Measurements from ENCODE around the gene CDK6. TPM values are rescaled to one million over a fixed set of nuclear protein-coding genes. Genes with fewer than 3 reads are reported as not detected.
"Not testable (repeated sequence)": the region's sequence is repeated elsewhere in the genome, so short reads cannot be mapped to it uniquely, and the experiment has no call there.

Gene CDK6
- total RNA-seq, 1 experiment from 2014 or later, result 10.5 TPM

DNA sequence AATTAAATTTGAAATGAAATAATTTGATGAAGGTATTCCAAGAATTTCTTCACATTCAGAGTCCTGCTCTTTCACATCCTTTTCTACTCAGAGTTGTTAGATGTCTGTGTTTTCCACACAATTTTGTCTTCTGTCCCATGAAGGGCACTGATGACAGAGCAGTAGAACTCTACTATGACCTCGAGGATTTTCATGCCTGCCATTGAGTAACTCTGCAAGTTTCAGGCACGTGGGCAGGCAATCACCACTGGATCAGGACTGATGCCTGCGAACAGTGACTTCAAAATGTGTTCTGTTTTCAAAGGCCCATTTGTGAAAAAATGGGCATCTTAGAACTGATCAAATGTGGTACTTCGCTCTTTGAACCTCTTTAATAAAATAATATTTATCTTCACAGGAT, 91.1 kb downstream of the CDK6 start:
- Histone ChIP-seq H3K4me1 (ENCODE audit: insufficient read depth, low read length, poor library complexity, severe bottlenecking) (no peaks in the 10 kb centered on the region), H3K27me3 (replicated peaks; ENCODE audit: insufficient read depth, low read depth, low read length, poor library complexity) (no peaks in the 10 kb centered on the region), H3K27ac (ENCODE audit: low read depth, low read length, poor library complexity, severe bottlenecking) (no peak overlapping the region), H3K36me3 (ENCODE audit: insufficient read depth, low read length, poor library complexity, severe bottlenecking) (no peaks in the 10 kb centered on the region), H3K4me3 (ENCODE audit: low read depth, low read length, poor library complexity, severe bottlenecking) (no peak overlapping the region), H3K9me3 (ENCODE audit: low read depth, low read length, poor library complexity, severe bottlenecking) (no peaks in the 10 kb centered on the region)
- POLR2A ChIA-PET (ENCODE audit: low non-redundant PET), result no interaction called here
- DNase-seq (ENCODE audit: low spot score), result no peak
- BruUV-seq (replicated peaks), result no TSS peak
- TF ChIP-seq CTCF (conservative IDR thresholded peaks at IDR 0.05; ENCODE audit: low read depth, low read length) (no peak), EZH2 (IDR thresholded peaks at IDR 0.05; ENCODE audit: borderline replicate concordance, low read depth, low read length, poor library complexity, severe bottlenecking) (no peak)
- CTCF ChIA-PET, result no interaction called here
- intact Hi-C loops (cut with micrococcal nuclease; ENCODE audit: unreplicated experiment), result no loop called here

- H3K27me3 ChIP-seq (replicated peaks; ENCODE audit: insufficient read depth, low read depth, low read length, poor library complexity); H3K36me3 ChIP-seq (ENCODE audit: insufficient read depth, low read length, poor library complexity, severe bottlenecking); CTCF ChIA-PET; intact Hi-C loops (cut with micrococcal nuclease; ENCODE audit: unreplicated experiment); H3K4me1 ChIP-seq (ENCODE audit: insufficient read depth, low read length, poor library complexity, severe bottlenecking); H3K27ac ChIP-seq (ENCODE audit: low read depth, low read length, poor library complexity, severe bottlenecking); POLR2A ChIA-PET (ENCODE audit: low non-redundant PET); DNase-seq (ENCODE audit: low spot score); BruUV-seq (replicated peaks); H3K9me3 ChIP-seq (ENCODE audit: low read depth, low read length, poor library complexity, severe bottlenecking); H3K4me3 ChIP-seq (ENCODE audit: low read depth, low read length, poor library complexity, severe bottlenecking): not testable (repeated sequence)
These were observed 92.2 kb downstream of the CDK6 start for GRCh38 chr7:92744180-92744579.

DNA sequence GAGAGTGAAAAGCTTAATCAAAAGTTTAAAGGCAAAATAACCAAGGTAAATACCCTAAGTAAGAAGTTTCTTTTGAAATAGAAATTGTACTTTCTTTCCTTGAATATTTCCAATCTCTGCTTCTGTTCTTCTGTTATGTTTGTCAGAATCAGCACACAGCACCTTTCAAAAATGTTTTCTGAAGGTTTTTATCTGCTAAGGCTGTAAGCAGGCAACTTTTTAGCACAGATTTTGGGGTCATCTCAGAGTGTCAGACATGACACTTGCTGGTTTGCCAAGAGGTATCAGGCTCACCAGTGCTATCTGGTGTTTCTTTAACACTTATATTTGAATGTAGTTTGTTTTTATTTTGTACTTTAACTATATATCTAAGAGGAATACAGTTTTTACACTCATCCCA, 94.2 kb downstream of the CDK6 start:
- no peak for TF ChIP-seq CTCF (conservative IDR thresholded peaks at IDR 0.05; ENCODE audit: low read depth, low read length)
- CTCF ChIA-PET, result no interaction called here
- H3K4me1 ChIP-seq (ENCODE audit: insufficient read depth, low read length, poor library complexity, severe bottlenecking), result no peaks in the 10 kb centered on the region
- no peaks in the 10 kb centered on the region for H3K27me3 ChIP-seq (replicated peaks; ENCODE audit: insufficient read depth, low read depth, low read length, poor library complexity)
- no peak overlapping the region for H3K4me3 ChIP-seq (ENCODE audit: low read depth, low read length, poor library complexity, severe bottlenecking)
- intact Hi-C loops (cut with micrococcal nuclease; ENCODE audit: unreplicated experiment), result no loop called here
- no peaks in the 10 kb centered on the region for H3K9me3 ChIP-seq (ENCODE audit: low read depth, low read length, poor library complexity, severe bottlenecking)
- no TSS peak for BruUV-seq (replicated peaks)
- POLR2A ChIA-PET (ENCODE audit: low non-redundant PET), result no interaction called here
- no peaks in the 10 kb centered on the region for H3K36me3 ChIP-seq (ENCODE audit: insufficient read depth, low read length, poor library complexity, severe bottlenecking)
- no peak overlapping the region for H3K27ac ChIP-seq (ENCODE audit: low read depth, low read length, poor library complexity, severe bottlenecking)
- no peak for DNase-seq (ENCODE audit: low spot score)

DNA sequence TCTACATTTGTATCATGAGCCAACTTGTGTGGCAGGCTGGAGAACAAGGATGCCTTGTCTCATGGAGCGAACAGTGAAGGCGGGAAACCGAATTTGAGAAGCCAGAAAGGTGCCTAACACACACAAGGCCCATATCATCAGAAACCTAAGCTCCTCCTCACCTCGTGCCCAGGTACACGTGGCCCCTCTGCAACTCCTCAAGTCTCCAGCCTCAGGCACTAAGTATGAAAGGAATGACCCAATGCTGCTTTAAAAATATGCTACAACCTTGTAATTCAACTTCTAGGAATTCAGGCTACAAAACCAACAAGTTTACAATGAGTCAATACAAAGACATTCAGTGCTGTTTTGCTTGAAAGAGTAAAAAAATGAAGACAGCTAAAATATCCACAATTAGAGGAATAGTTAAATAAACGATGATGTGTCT, 95.7 kb downstream of the CDK6 start:
- H3K4me1 ChIP-seq (ENCODE audit: insufficient read depth, low read length, poor library complexity, severe bottlenecking), result no peaks in the 10 kb centered on the region
- H3K27me3 ChIP-seq (replicated peaks; ENCODE audit: insufficient read depth, low read depth, low read length, poor library complexity), result no peaks in the 10 kb centered on the region
- H3K36me3 ChIP-seq (ENCODE audit: insufficient read depth, low read length, poor library complexity, severe bottlenecking), result no peaks in the 10 kb centered on the region
- H3K4me3 ChIP-seq (ENCODE audit: low read depth, low read length, poor library complexity, severe bottlenecking), result no peak overlapping the region
- intact Hi-C loops (cut with micrococcal nuclease; ENCODE audit: unreplicated experiment), result no loop called here
- H3K9me3 ChIP-seq (ENCODE audit: low read depth, low read length, poor library complexity, severe bottlenecking), result no peaks in the 10 kb centered on the region
- H3K27ac ChIP-seq (ENCODE audit: low read depth, low read length, poor library complexity, severe bottlenecking), result no peak overlapping the region
- ChIA-PET CTCF (no interaction called here), POLR2A (ENCODE audit: low non-redundant PET) (no interaction called here)
- no TSS peak for BruUV-seq (replicated peaks)
- no peak for DNase-seq (ENCODE audit: low spot score)
- TF ChIP-seq EZH2 (IDR thresholded peaks at IDR 0.05; ENCODE audit: borderline replicate concordance, low read depth, low read length, poor library complexity, severe bottlenecking), result no peak
- TF ChIP-seq CTCF (conservative IDR thresholded peaks at IDR 0.05; ENCODE audit: low read depth, low read length), result no peak

Measured in A673 (cell line).